Stimulated activated CD8-positive, alpha-beta memory T cell treated with anti-CD3 and anti-CD28 coated beads, Interleukin-15, amount 100 ng/mL, for 1 hour (primary cell): ENCODE measurements around the gene RECK.
"Not testable (repeated sequence)": the region's sequence is repeated elsewhere in the genome, so short reads cannot be mapped to it uniquely, and the experiment has no call there.

Source experiments
- DNase-seq: peaks from one replicate; pipeline ENCODE4 v3.0.0-alpha.2; 2020; ENCODE audit warnings: low read depth

Gene RECK

DNA sequence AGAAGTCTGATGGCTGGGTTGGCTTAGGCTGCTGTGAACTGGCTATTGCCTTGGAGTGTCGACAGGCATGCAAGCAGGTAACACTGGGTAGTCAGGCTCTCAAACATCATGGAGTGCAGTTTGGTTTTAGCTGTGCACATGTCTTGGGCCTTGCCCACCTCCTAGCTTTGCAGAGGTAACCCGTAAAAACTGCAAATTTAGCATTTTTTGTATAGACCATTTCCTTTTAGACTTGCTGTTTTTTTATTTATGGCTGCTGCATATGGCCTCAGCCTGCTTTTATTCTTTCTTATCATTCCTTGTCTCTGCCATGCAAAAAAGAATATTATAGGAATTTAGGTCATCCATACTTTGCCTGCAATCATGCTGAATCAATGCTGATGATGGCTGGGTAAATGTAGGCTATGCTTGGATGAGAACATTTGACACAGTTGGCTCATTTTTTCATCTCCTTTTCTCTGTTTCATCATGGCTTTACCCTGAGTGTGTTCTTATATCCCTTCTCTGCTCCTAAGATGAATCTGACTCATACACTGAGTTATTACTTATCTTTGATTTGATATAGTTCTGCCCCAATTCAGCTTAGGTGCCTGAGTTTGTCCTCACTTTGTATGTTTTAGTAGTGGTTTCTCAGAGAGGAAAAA, 27.2 kb downstream of the RECK start:
- no peak for DNase-seq

- no peak for DNase-seq
Observed at GRCh38 chr9:36064448-36065037, 27.8 kb downstream of the RECK start.

DNA sequence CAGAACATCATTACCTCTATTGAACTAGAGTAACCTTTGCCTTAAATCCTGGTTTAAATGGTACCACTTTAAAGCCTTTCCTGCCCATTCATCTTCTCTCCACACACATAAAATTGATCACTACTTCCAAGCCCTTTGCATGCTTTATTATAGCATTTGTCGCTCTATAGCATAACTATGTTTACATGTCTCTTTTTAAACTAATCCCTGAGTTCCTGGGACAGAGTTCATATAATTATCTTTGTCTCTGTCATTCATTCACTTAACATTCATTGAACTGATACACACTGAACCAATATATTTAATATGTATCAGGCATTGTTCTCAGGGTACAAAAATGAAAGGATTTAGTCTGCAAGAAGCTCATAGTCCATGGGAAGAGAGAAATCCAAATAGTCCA, 37.3 kb downstream of the RECK start:
- DNase-seq: no peak

- DNase-seq: no peak
Observed at GRCh38 chr9:36074870-36075532, 38.3 kb downstream of the RECK start.

DNA sequence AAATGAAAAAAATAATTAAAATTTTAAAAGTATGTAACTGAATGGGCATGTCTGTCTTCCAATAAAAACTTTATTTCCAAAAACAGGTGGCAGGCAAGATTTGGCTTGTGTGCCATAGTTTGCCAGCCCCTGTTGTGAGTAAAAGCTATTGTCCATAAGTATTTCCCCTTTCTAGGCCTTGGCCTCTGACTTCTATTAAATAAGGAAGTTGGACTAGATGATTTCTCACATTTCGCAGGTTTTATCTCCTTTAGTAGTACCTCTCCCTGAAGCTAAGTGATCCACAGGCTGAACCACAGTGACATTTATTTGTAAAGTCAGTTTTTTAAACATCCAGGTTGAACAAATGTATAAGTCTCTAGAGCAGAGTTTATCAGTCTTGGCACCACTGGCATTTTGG, 41.3 kb downstream of the RECK start:
- DNase-seq: no peak

- no peak for DNase-seq
Observed at GRCh38 chr9:36080519-36080918, 43.8 kb downstream of the RECK start.

DNA sequence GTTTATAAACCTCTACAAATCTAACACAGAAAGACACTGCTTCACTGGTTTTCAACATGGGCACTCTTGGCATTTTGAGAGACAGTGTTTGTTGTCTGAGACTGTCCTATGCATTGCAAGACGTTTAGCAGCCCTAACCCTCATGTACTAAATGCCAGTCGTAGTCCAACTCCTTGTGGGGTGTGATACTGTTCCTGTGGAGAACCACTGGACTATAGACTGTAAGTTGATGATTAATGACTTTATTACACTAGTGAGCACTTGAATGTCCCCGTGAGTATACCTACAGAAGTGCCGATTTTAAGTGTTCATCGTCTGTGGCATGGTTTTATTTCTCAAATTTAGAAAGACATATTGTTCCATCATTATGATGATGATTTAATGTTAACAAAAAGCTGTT, 46.2 kb downstream of the RECK start:
- no peak for DNase-seq

GRCh38 chr9:36086442-36086841, 49.7 kb downstream of the RECK start:
- no peak for DNase-seq

- DNase-seq: not testable (repeated sequence)
Observed at GRCh38 chr9:36087054-36087453, 50.3 kb downstream of the RECK start.

DNA sequence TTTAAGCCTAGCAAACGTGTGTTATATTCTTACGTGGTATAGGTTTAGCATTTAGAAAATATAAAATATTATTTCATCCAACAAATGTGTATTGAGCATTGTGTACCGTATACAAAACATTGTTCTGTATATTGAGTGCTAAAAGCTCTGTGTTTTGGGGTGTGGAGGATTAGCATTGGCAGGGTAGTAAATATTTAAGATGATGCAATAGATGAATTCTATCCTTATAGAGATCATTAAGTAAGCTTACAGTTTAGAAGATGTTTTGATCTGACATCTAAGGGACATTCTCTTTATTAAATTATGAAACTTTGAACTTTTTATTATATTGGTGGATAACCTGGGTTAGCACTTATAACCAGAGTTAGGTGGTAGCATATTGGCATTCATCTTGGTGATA, 51.3 kb downstream of the RECK start:
- DNase-seq: no peak

- DNase-seq: no peak
Observed at GRCh38 chr9:36091026-36091953, 54.6 kb downstream of the RECK start.

DNA sequence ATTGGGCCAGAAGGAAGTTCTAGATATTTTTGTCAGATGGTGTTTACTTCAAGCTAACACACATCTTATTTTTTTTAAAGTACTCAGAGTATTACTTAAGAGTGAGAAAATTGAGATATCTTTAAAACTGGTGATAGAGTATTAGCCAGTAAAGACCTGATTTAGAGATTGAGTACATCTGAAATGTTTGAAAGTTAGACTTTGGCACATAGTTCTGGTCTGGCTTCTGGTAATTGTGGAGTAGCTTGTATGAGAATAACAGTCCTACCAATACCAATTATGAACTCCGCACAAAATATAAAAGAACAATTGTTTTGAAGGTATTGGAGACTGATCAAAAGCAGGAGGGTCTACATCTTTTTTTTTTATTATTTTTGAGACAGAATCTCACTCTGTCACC, 55.3 kb downstream of the RECK start:
- no peak for DNase-seq

DNA sequence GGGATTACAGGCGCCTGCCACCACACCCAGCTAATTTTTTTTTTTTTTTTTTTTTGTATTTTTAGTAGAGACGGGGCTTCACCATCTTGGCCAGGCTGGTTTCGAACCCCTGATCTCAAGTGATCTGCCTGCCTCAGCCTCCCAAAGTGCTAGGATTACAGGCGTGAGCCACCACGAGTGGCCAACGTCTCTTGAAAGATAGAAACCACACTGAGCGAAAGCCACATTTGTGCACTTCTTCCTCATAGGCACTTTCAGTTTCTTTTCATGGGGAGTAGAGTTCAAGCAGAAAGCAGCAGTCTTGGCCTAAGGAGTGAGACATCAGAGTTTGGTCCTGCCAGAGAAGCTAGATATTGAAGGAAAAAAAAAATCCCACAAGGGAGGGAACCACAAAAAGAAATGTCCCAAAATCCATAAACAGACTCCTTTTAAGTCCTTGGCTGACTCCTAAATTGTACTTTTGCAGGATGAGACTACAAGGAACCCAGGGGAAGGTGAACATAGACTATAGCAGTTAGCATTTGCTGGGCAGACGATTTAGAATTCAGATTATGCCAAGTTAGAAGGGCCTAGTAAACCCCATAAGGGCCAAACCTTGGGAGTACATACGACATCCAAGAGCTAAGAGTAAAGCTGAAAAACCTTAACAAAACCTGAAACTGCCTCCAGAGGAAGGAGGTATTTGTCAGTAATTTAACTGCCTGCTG, 55.9 kb downstream of the RECK start:
- DNase-seq: no peak

- no peak for DNase-seq
Observed at GRCh38 chr9:36093384-36093783, 56.7 kb downstream of the RECK start.

DNA sequence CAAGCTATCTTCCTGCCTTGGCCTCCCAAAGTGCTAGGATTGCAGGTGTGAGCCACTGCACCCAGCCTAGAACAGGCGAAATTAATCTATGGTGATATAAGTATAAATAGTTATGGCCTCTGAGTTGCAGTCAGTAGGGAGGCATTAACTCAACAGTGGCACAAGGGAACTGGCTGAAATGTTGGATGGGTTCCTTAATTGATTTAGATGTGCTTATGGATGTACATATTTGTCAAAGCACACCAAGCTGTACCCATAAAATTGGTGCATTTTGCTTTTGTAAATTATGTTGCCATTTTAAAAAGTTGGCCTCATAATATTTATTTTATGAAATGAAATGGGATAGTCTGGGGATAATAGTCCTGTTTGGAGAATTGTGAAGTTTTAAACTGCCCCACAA, 63.0 kb downstream of the RECK start:
- no peak for DNase-seq

DNA sequence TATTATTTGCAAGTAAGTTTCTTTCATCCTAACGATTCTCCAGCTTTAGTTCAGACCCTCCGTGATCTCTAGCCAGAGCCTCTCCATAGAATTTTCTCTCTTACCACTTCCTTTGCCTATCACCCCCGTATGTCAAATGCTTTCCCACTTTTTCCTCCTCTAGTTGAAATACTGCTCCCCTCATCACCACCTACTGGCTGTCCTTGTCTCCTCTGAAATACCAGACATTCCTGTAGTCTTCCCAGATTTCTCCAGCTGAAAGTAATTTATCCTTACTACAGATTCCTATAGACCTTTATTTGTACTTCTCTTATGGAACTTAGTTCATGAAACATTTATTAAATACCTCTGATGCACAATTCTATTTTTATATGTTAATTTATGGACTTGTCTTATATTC, 63.8 kb downstream of the RECK start:
- DNase-seq: no peak

- no peak for DNase-seq
Observed at GRCh38 chr9:36101916-36102741, 65.4 kb downstream of the RECK start.

GRCh38 chr9:36102742-36103495, 66.2 kb downstream of the RECK start:
- peak; percentile 89 for DNase-seq

- no peak for DNase-seq
Observed at GRCh38 chr9:36109071-36109470, 72.4 kb downstream of the RECK start.

DNA sequence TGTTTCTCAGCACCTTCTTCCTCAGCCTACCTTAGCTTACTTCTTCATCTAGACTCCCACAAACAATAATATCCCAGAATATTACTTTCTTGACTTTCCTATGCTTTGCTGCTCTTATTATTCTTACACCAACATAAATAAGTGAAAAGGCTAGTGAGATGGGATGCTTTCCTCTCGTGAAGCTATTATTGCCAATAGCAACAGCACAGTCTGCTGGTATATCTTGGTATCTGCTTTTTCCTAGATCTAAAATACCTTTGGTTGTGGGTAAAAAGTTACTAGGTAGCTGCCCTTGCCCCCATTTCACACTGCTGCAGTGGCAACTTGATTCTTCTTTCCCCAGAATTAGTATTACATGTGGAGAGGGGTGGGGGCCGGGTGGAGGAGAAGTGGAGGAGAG, 73.7 kb downstream of the RECK start:
- DNase-seq: no peak
